Ishikawa (cell line): ENCODE data around the gene EPHB4.

Experiments
- CEBPB ChIP-seq: IDR thresholded peaks from 2 replicates; pipeline ENCODE4 v1.6.1; 2012
- CREB1 ChIP-seq: IDR thresholded peaks from 2 replicates; pipeline ENCODE4 v1.6.1; 2012; ENCODE audit warnings: low read depth
- EP300 ChIP-seq: IDR thresholded peaks from 2 replicates; pipeline ENCODE4 v1.6.1; 2012; ENCODE audit warnings: borderline replicate concordance
- FOXM1 ChIP-seq: IDR thresholded peaks from 2 replicates; pipeline ENCODE4 v1.6.1; 2012; ENCODE audit warnings: low read depth, borderline replicate concordance
- MAX ChIP-seq: IDR thresholded peaks from 2 replicates; pipeline ENCODE4 v1.6.1; 2012
- NFIC ChIP-seq: IDR thresholded peaks from 2 replicates; pipeline ENCODE4 v1.6.1; 2012
- RAD21 ChIP-seq: IDR thresholded peaks from 2 replicates; pipeline ENCODE4 v1.6.1; 2012; ENCODE audit warnings: low read depth
- TCF12 ChIP-seq: IDR thresholded peaks from 2 replicates; pipeline ENCODE4 v1.6.1; 2012; ENCODE audit warnings: low read depth
- TEAD4 ChIP-seq: IDR thresholded peaks from 2 replicates; pipeline ENCODE4 v1.6.1; 2012
- YY1 ChIP-seq: IDR thresholded peaks from 2 replicates; pipeline ENCODE4 v1.6.1; 2012; ENCODE audit warnings: low read depth
- ZBTB7A ChIP-seq: IDR thresholded peaks from 2 replicates; pipeline ENCODE4 v1.6.1; 2012; ENCODE audit warnings: low read depth
- TF ChIP-seq, protein P1 (sequence below): IDR thresholded peaks from 2 replicates; pipeline ENCODE4 v1.6.1; 2012; ENCODE audit warnings: low read depth, mild to moderate bottlenecking
- TF ChIP-seq, protein P2 (sequence below): IDR thresholded peaks from 2 replicates; pipeline ENCODE4 v1.6.1; 2012

GRCh38 chr7:100812729-100813128 lies 14.6 kb downstream of the EPHB4 start:
- TF ChIP-seq YY1 (no peak), TCF12 (no peak), ZBTB7A (no peak), RAD21 (no peak), NFIC (no peak), CEBPB (no peak), MAX (no peak), EP300 (no peak), TEAD4 (no peak), CREB1 (no peak), FOXM1 (no peak)
- TF ChIP-seq, protein P1, sequence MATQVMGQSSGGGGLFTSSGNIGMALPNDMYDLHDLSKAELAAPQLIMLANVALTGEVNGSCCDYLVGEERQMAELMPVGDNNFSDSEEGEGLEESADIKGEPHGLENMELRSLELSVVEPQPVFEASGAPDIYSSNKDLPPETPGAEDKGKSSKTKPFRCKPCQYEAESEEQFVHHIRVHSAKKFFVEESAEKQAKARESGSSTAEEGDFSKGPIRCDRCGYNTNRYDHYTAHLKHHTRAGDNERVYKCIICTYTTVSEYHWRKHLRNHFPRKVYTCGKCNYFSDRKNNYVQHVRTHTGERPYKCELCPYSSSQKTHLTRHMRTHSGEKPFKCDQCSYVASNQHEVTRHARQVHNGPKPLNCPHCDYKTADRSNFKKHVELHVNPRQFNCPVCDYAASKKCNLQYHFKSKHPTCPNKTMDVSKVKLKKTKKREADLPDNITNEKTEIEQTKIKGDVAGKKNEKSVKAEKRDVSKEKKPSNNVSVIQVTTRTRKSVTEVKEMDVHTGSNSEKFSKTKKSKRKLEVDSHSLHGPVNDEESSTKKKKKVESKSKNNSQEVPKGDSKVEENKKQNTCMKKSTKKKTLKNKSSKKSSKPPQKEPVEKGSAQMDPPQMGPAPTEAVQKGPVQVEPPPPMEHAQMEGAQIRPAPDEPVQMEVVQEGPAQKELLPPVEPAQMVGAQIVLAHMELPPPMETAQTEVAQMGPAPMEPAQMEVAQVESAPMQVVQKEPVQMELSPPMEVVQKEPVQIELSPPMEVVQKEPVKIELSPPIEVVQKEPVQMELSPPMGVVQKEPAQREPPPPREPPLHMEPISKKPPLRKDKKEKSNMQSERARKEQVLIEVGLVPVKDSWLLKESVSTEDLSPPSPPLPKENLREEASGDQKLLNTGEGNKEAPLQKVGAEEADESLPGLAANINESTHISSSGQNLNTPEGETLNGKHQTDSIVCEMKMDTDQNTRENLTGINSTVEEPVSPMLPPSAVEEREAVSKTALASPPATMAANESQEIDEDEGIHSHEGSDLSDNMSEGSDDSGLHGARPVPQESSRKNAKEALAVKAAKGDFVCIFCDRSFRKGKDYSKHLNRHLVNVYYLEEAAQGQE = no peak
- TF ChIP-seq, protein P2, sequence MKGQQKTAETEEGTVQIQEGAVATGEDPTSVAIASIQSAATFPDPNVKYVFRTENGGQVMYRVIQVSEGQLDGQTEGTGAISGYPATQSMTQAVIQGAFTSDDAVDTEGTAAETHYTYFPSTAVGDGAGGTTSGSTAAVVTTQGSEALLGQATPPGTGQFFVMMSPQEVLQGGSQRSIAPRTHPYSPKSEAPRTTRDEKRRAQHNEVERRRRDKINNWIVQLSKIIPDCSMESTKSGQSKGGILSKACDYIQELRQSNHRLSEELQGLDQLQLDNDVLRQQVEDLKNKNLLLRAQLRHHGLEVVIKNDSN = no peak
